Activated CD4-positive, alpha-beta T cell treated with anti-CD3 and anti-CD28 coated beads for 36 hours (primary cell): ENCODE data around the gene ABHD10. TPM values are rescaled to one million over a fixed set of nuclear protein-coding genes. Genes with fewer than 3 reads are reported as not detected.

Source experiments
- ATAC-seq: fragments of 200-7000 bp; cut with Tn5 transposase; one replicate; pipeline ENCODE4 v1.10.0; 2021; ENCODE audit warnings: mild to moderate bottlenecking, moderate library complexity
- CTCF ChIA-PET: fragments of 350-600 bp; sonication (Branson Sonifier 250); formaldehyde crosslinking; loops from one replicate; lab custom pipeline; 2021; ENCODE audit warnings: antibody characterized with exemption; lab: Charles Lee
- POLR2A ChIA-PET: fragments of 350-600 bp; sonication (Branson Sonifier 250); formaldehyde crosslinking; loops from one replicate; lab custom pipeline; 2021; ENCODE audit warnings: antibody characterized with exemption, inconsistent platforms; lab: Charles Lee
- DNase-seq: peaks from one replicate; pipeline ENCODE4 v3.0.0-alpha.2; 2020
- H3K27ac Mint-ChIP-seq: one replicate; pipeline ENCODE4 v1.8.0; 2021; ENCODE audit warnings: mixed read lengths
- H3K27me3 Mint-ChIP-seq: one replicate; pipeline ENCODE4 v1.8.0; 2021; ENCODE audit warnings: mixed read lengths
- H3K36me3 Mint-ChIP-seq: one replicate; pipeline ENCODE4 v1.8.0; 2021; ENCODE audit warnings: low read depth, mixed read lengths
- H3K4me1 Mint-ChIP-seq: one replicate; pipeline ENCODE4 v1.8.0; 2021; ENCODE audit warnings: mixed read lengths
- H3K4me3 Mint-ChIP-seq: one replicate; pipeline ENCODE4 v1.8.0; 2021; ENCODE audit warnings: mild to moderate bottlenecking, moderate library complexity, mixed read lengths
- H3K9me3 Mint-ChIP-seq: one replicate; pipeline ENCODE4 v1.8.0; 2021; ENCODE audit warnings: low read depth, mixed read lengths
- intact Hi-C, 2 experiments: fragments of 100-400 bp; cut with DNase I in 1 of 2; cut with micrococcal nuclease in 1 of 2; formaldehyde crosslinking; loops; one replicate each; pipeline versions ENCODE4 v1.14.2 to v1.15.1; 2022 to 2024; cut with DNase I, micrococcal nuclease
- total RNA-seq, 2 experiments: library from RNA; stranded (reverse); gene quantifications; one replicate each; pipeline ENCODE4 v1.2.3, GENCODE V29; 2021

ABHD10 gene
- total RNA-seq, 2 experiments from 2014 or later: 58.7 to 64.1 TPM

GRCh38 chr3:111965484-111965883 lies 13.3 kb upstream of the ABHD10 start:
- ATAC-seq: peak; percentile 67
- intact Hi-C loops: loop anchor here (5.0 to 10.0 kb wide), 3 partner anchors 388 to 421 kb away; partner anchors contain the start of gene CD96 (in 1 of the 2)

GRCh38 chr3:111967068-111967467 lies 11.8 kb upstream of the ABHD10 start:
- DNase-seq (no peak), ATAC-seq (no peak)
- H3K9me3 Mint-ChIP-seq: no peaks in the 10 kb centered on the region
- no peaks in the 10 kb centered on the region for H3K27me3 Mint-ChIP-seq
- no peak overlapping the region for H3K4me3 Mint-ChIP-seq
- H3K36me3 Mint-ChIP-seq: no peaks in the 10 kb centered on the region
- CTCF ChIA-PET: interaction anchor here (0.6 to 8.7 kb wide), 27 partner anchors 8 to 444 kb away, joined by 3 to 181 read pairs (median 5); partner anchors contain the start of gene ABHD10
- intact Hi-C loops: loop anchor here (1.0 to 10.0 kb wide), 8 partner anchors 46 to 422 kb away; partner anchors contain the start of gene CD96 (in 1 of the 2)
- H3K4me1 Mint-ChIP-seq: peaks cover 28% of the 10 kb centered on the region
- no peak overlapping the region for H3K27ac Mint-ChIP-seq
- POLR2A ChIA-PET: no interaction called here

More at GRCh38 chr3:111965484-111965883, 13.3 kb upstream of the ABHD10 start:
- no peaks in the 10 kb centered on the region for H3K27me3 Mint-ChIP-seq
- peaks cover 32% of the 10 kb centered on the region for H3K4me1 Mint-ChIP-seq
- H3K36me3 Mint-ChIP-seq: no peaks in the 10 kb centered on the region
- POLR2A ChIA-PET: no interaction called here
- H3K4me3 Mint-ChIP-seq: no peak overlapping the region
- CTCF ChIA-PET: interaction anchor here (0.8 to 8.7 kb wide), 12 partner anchors 10 to 819 kb away, joined by 3 to 181 read pairs (median 4); partner anchors contain the start of gene ABHD10
- H3K9me3 Mint-ChIP-seq: no peaks in the 10 kb centered on the region
- DNase-seq: no peak
- no peak overlapping the region for H3K27ac Mint-ChIP-seq

GRCh38 chr3:111967651-111968274 lies 11.1 kb upstream of the ABHD10 start:
- Mint-ChIP-seq H3K9me3 (no peaks in the 10 kb centered on the region), H3K27me3 (no peaks in the 10 kb centered on the region), H3K4me1 (peaks cover 28% of the 10 kb centered on the region), H3K4me3 (no peak overlapping the region), H3K27ac (no peak overlapping the region), H3K36me3 (no peaks in the 10 kb centered on the region)
- peak; percentile 90 for DNase-seq
- POLR2A ChIA-PET: no interaction called here
- CTCF ChIA-PET: interaction anchor here (0.5 to 8.7 kb wide), 41 partner anchors 9 to 584 kb away, joined by 3 to 181 read pairs (median 4); partner anchors contain the start of genes ABHD10 and SLC9C1
- peak; percentile 85 for ATAC-seq
- intact Hi-C loops: loop anchor here (1.0 to 10.0 kb wide), 8 partner anchors 46 to 423 kb away; partner anchors contain the start of gene CD96 (in 1 of the 2)

DNA sequence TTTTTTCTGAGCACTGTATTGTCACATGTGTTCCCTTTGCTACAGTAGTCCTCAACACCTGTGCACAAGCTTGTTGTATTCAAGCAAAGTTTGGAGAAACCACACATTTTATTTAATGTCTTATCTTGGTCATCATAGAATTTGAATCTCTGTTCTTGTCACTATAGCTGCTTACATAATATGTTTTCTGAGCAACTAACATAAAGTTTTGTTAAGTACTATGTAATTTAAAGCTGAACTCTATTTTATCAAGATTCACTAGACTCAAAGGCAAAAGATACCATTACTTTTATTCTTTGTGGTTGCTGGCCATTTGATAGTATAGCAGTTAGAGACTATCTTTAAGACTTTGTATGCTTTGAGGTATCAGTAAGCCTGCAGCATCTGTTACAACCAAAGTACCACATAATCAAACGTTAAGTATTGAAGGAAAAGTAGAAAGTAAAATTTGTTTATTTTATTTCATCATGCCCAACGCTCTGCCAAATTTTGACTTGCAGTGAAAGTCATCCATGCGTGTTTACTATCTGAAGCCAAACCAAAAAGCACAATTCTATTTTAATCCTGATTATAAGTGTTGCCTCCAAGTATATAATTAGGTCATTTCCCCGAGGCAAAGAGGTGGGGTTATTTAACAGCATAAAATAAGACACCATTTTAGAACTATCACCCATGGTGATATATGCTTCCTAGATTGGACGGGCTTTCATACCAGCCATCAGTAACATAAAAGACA lies 10.3 kb upstream of the ABHD10 start:
- ATAC-seq (no peak), DNase-seq (no peak)
- Mint-ChIP-seq H3K4me1 (peaks cover 21% of the 10 kb centered on the region), H3K27me3 (no peaks in the 10 kb centered on the region), H3K9me3 (no peaks in the 10 kb centered on the region), H3K27ac (no peak overlapping the region), H3K4me3 (no peak overlapping the region), H3K36me3 (no peaks in the 10 kb centered on the region)
- CTCF ChIA-PET: interaction anchor here (0.5 to 8.7 kb wide), 41 partner anchors 8 to 583 kb away, joined by 3 to 181 read pairs (median 5); partner anchors contain the start of genes ABHD10 and SLC9C1
- POLR2A ChIA-PET: no interaction called here
- intact Hi-C loops: loop anchor here (5.0 to 10.0 kb wide), 3 partner anchors 391 to 424 kb away; partner anchors contain the start of gene CD96 (in 1 of the 2)

GRCh38 chr3:111970376-111970775 lies 8.4 kb upstream of the ABHD10 start:
- intact Hi-C loops: no loop called here
- DNase-seq: no peak
- Mint-ChIP-seq H3K9me3 (no peaks in the 10 kb centered on the region), H3K36me3 (no peaks in the 10 kb centered on the region), H3K27ac (no peak overlapping the region), H3K27me3 (no peaks in the 10 kb centered on the region), H3K4me3 (no peak overlapping the region), H3K4me1 (peaks cover 13% of the 10 kb centered on the region)
- no peak for ATAC-seq
- ChIA-PET POLR2A (interaction anchor here (1.1 kb wide), 1 partner anchor 8 kb away, joined by 3 read pairs; the partner anchor contains the start of gene ABHD10), CTCF (interaction anchor here (0.8 to 8.7 kb wide), 10 partner anchors 16 to 301 kb away, joined by 3 to 181 read pairs (median 6); no protein-coding TSS in a partner anchor)

- CTCF ChIA-PET: interaction anchor here (0.7 to 8.7 kb wide), 7 partner anchors 18 to 259 kb away, joined by 3 to 181 read pairs (median 4); no protein-coding TSS in a partner anchor
- ATAC-seq (no peak), DNase-seq (no peak)
- intact Hi-C loops: no loop called here
- Mint-ChIP-seq H3K27me3 (no peaks in the 10 kb centered on the region), H3K4me1 (peaks cover 6% of the 10 kb centered on the region), H3K36me3 (no peaks in the 10 kb centered on the region), H3K4me3 (no peak overlapping the region), H3K9me3 (no peaks in the 10 kb centered on the region), H3K27ac (no peak overlapping the region)
- POLR2A ChIA-PET: no interaction called here
Observed at GRCh38 chr3:111971533-111972130, 7.2 kb upstream of the ABHD10 start.

DNA sequence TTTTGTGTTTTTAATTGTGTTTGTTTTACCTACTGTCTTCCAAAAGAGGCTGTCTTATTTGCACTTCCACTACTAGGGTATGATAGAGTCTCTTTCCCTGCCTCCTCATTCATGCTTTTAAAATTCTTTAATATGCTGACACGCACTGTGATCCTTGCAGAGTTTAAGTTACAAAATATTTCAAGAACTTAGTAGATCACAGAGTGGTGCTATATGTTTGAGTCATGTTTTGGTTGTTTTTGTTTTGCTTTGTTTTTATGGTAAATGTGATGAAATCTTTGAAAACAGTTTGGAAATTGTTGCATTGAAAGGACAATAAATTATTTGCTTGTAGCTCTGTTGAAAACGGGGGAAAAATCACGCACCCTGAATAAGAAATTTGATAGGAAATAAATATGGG lies 5.9 kb upstream of the ABHD10 start:
- H3K36me3 Mint-ChIP-seq: no peaks in the 10 kb centered on the region
- no peaks in the 10 kb centered on the region for H3K27me3 Mint-ChIP-seq
- ATAC-seq: no peak
- CTCF ChIA-PET: interaction anchor here (0.7 to 8.7 kb wide), 4 partner anchors 29 to 256 kb away, joined by 4 to 181 read pairs (median 8); no protein-coding TSS in a partner anchor
- no peaks in the 10 kb centered on the region for H3K9me3 Mint-ChIP-seq
- POLR2A ChIA-PET: no interaction called here
- DNase-seq: no peak
- intact Hi-C loops: no loop called here
- no peaks in the 10 kb centered on the region for H3K4me1 Mint-ChIP-seq
- H3K27ac Mint-ChIP-seq: no peak overlapping the region
- H3K4me3 Mint-ChIP-seq: no peak overlapping the region

DNA sequence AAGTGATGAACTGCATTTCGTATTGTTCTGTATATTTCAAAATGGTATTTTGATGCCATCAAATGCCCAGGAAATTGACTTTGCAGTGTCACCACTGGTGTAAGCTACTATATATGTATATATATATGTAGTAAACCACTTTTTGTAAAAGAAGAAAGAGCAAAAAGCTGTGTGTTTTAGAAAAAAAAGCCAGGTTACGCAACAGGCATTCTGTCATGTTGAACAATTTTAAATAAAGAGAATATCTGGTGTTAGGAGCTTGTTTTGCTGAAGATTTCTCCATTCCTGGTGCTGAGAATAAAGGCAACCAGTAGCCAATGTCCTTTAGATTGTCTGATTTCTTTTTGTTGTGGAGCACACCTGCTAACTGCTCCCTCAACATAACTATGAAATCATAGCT lies 3.7 kb upstream of the ABHD10 start:
- H3K4me3 Mint-ChIP-seq: no peak overlapping the region
- no peaks in the 10 kb centered on the region for H3K9me3 Mint-ChIP-seq
- no peak for ATAC-seq
- intact Hi-C loops: loop anchor here (5.0 kb wide), 2 partner anchors 77 to 363 kb away; no protein-coding TSS in a partner anchor
- H3K27ac Mint-ChIP-seq: no peak overlapping the region
- POLR2A ChIA-PET: no interaction called here
- no peaks in the 10 kb centered on the region for H3K27me3 Mint-ChIP-seq
- no peak for DNase-seq
- CTCF ChIA-PET: interaction anchor here (0.9 to 2.7 kb wide), 7 partner anchors 10 to 306 kb away, joined by 3 to 10 read pairs (median 3); no protein-coding TSS in a partner anchor
- peaks cover 4% of the 10 kb centered on the region for H3K36me3 Mint-ChIP-seq
- H3K4me1 Mint-ChIP-seq: peaks cover 9% of the 10 kb centered on the region

GRCh38 chr3:111976254-111976653 lies 2.6 kb upstream of the ABHD10 start:
- H3K4me1 Mint-ChIP-seq: peaks cover 20% of the 10 kb centered on the region
- H3K27me3 Mint-ChIP-seq: no peaks in the 10 kb centered on the region
- CTCF ChIA-PET: interaction anchor here (0.8 to 4.4 kb wide), 4 partner anchors 9 to 307 kb away, joined by 3 to 40 read pairs (median 4); no protein-coding TSS in a partner anchor
- peaks cover 14% of the 10 kb centered on the region for H3K36me3 Mint-ChIP-seq
- no peak overlapping the region for H3K27ac Mint-ChIP-seq
- ATAC-seq: no peak
- no peak overlapping the region for H3K4me3 Mint-ChIP-seq
- H3K9me3 Mint-ChIP-seq: no peaks in the 10 kb centered on the region
- POLR2A ChIA-PET: no interaction called here
- no peak for DNase-seq
- intact Hi-C loops: loop anchor here (5.0 kb wide), 2 partner anchors 76 to 364 kb away; no protein-coding TSS in a partner anchor

DNA sequence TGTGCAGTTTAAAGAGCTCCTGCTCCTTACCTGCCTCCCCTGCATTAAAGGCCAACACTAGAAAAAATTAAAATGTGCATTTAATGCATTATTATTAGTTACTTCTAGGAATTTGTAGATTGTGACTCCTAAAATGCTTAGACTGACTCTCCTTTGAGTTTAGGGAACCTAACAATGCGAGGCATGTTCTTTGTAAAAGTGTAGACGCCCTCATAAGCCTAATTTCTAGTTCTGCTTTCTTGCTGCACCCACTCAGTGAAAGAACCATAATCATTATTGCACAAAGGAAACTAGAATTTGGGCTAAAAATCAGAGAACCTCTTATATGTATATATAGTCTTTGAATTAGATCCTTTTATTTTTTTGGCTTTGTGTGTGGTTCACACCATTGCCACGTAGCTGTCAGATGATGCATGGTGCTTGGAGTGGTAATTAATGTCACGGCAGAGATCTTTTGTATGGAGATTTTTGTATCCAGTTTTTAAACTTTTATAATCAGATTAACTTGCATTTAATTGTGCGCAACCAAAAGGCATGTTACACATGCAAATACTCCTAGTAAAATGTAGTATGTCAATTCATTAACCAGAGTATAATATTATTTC lies 710 bp downstream of the ABHD10 start:
- peaks cover 33% of the 10 kb centered on the region for H3K36me3 Mint-ChIP-seq
- CTCF ChIA-PET: interaction anchor here (0.6 to 5.4 kb wide), 21 partner anchors 8 to 401 kb away, joined by 3 to 61 read pairs (median 7); no protein-coding TSS in a partner anchor
- no peak for DNase-seq
- POLR2A ChIA-PET: interaction anchor here (0.6 to 1.2 kb wide), 7 partner anchors 10 to 385 kb away, joined by 3 to 5 read pairs (median 3); partner anchors contain the start of gene ZBED2
- H3K27me3 Mint-ChIP-seq: no peaks in the 10 kb centered on the region
- peak; percentile 11 for ATAC-seq
- intact Hi-C loops: loop anchor here (1.0 to 5.0 kb wide), 3 partner anchors 23 to 367 kb away; no protein-coding TSS in a partner anchor
- peak overlapping the region; percentile 87 for H3K4me3 Mint-ChIP-seq
- no peaks in the 10 kb centered on the region for H3K9me3 Mint-ChIP-seq
- H3K27ac Mint-ChIP-seq: peak overlapping the region; percentile 93
- H3K4me1 Mint-ChIP-seq: peaks cover 46% of the 10 kb centered on the region
